OCI-LY3 (cell line): ENCODE data around the gene JOSD1.

Experiments
- H2AFZ ChIP-seq: fragments of 200-600, 300-600 bp; shearing (Covaris generic); 2 replicates; pipeline ENCODE4 v1.6.0; 2014; ENCODE audit warnings: antibody characterized with exemption, low read depth, low read length
- H3K27ac ChIP-seq: fragments of 200-600, 300-600 bp; sonication (generic); 2 replicates; pipeline ENCODE4 v1.5.1; 2014; ENCODE audit warnings: mild to moderate bottlenecking, low read length, moderate library complexity, mixed read lengths
- H3K27me3 ChIP-seq: fragments of 200-600, 300-600 bp; sonication (generic); 2 replicates; pipeline ENCODE4 v1.6.1; 2014; ENCODE audit warnings: low read depth, low read length, mixed read lengths
- H3K36me3 ChIP-seq: fragments of 200-600, 300-600 bp; sonication (generic); replicated peaks from 2 replicates; pipeline ENCODE3; 2014; ENCODE audit warnings: low read depth, low read length, mixed read lengths
- H3K4me1 ChIP-seq: fragments of 300-600, 200-600 bp; sonication (generic); 2 replicates; pipeline ENCODE4 v1.6.1; 2014; ENCODE audit warnings: low read length, mixed read lengths
- H3K4me2 ChIP-seq: fragments of 200-600, 300-600 bp; sonication (generic); 2 replicates; pipeline ENCODE4 v1.6.1; 2014; ENCODE audit warnings: low read length, mixed read lengths
- H3K4me3 ChIP-seq: fragments of 300-600, 200-600 bp; sonication (generic); 2 replicates; pipeline ENCODE4 v1.5.1; 2014; ENCODE audit warnings: antibody characterized with exemption, mild to moderate bottlenecking, low read length, moderate library complexity
- H3K79me2 ChIP-seq: fragments of 300-600, 200-600 bp; shearing (Covaris generic); 2 replicates; pipeline ENCODE4 v1.6.1; 2014; ENCODE audit warnings: mild to moderate bottlenecking, low read length, mixed read lengths
- H3K9ac ChIP-seq: fragments of 300-600, 200-600 bp; shearing (Covaris generic); 2 replicates; pipeline ENCODE4 v1.6.0; 2014; ENCODE audit warnings: mild to moderate bottlenecking, low read length, moderate library complexity
- H3K9me3 ChIP-seq: fragments of 200-600, 300-600 bp; shearing (Covaris generic); 2 replicates; pipeline ENCODE4 v1.6.1; 2014; ENCODE audit warnings: low read length, mixed read lengths; ENCODE audit not compliant: insufficient read depth
- H4K20me1 ChIP-seq: fragments of 200-600, 300-600 bp; sonication (generic); 2 replicates; pipeline ENCODE4 v1.6.1; 2016; ENCODE audit warnings: low read length, mixed read lengths; ENCODE audit not compliant: insufficient read depth
- EZH2phosphoT487 ChIP-seq: fragments of 200-600 bp; shearing (Covaris generic); IDR thresholded peaks from 2 replicates; pipeline ENCODE4 v1.6.1; 2018; ENCODE audit warnings: antibody characterized with exemption, mixed run types, low read depth
- TF ChIP-seq, protein P1 (sequence below): fragments of 200-600, 300-600 bp; sonication (generic); IDR thresholded peaks from 2 replicates; pipeline ENCODE4 v1.5.1; 2014; ENCODE audit warnings: antibody characterized with exemption, low read length, low read depth

JOSD1 gene

DNA sequence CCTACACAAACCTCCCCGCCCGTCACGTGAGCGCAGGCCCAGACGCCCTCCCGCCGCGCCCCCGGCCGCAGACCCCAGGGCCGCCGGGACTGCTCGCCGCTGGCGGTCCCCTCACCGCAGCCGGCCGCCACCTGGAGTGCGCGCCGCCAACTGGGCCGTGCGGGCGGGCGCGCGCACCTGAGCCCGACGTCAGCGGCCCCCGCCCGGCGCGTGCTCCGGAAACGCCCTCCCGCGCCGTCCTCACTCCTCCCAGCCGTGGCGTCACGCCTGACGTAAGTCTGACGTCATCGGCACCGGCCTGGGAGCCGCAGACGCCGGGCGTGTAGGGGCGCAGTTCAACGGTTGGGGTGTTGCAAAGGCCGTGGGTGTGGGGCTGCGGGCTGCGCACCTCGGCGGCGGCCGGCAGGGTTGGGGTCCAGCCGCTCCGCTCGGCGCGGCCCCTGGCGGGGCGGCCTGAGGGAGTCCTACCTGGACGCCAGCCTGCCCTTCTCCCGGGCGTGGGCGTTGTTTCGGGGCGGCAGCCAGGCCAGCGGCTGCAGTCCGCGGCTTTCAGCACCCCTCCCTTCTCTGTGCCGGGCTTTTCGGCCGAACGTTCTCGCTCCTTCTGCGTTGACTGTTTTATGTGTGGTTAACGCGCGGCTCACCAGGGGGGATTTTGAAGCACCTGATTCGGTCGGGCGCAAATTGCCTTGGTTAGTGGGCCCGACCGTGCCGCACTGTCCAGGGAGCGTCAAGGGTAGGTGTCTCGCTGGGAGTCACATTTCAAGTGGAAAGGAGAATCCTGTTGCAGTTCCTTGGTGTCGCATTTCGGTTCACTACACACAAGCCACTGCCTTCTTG, at the start of gene JOSD1:
JOSD1 (minus strand) TSS at position 155 of the 840 bp plus-strand sequence. CDS start 956 bp downstream, outside the sequence.
- H2AFZ ChIP-seq: peak within 1 kb of the TSS; percentile 93
- H3K36me3 ChIP-seq: peaks cover 15% of the 10 kb centered on the region
- no peaks in the 10 kb centered on the region for H3K9me3 ChIP-seq
- no peaks in the 10 kb centered on the region for H4K20me1 ChIP-seq
- peak within 1 kb of the TSS; percentile 96 for H3K4me2 ChIP-seq
- H3K27ac ChIP-seq: peak within 1 kb of the TSS; percentile 50
- no peak for TF ChIP-seq EZH2phosphoT487
- TF ChIP-seq, protein P1, sequence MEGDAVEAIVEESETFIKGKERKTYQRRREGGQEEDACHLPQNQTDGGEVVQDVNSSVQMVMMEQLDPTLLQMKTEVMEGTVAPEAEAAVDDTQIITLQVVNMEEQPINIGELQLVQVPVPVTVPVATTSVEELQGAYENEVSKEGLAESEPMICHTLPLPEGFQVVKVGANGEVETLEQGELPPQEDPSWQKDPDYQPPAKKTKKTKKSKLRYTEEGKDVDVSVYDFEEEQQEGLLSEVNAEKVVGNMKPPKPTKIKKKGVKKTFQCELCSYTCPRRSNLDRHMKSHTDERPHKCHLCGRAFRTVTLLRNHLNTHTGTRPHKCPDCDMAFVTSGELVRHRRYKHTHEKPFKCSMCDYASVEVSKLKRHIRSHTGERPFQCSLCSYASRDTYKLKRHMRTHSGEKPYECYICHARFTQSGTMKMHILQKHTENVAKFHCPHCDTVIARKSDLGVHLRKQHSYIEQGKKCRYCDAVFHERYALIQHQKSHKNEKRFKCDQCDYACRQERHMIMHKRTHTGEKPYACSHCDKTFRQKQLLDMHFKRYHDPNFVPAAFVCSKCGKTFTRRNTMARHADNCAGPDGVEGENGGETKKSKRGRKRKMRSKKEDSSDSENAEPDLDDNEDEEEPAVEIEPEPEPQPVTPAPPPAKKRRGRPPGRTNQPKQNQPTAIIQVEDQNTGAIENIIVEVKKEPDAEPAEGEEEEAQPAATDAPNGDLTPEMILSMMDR: no peak; the same call in 1 of the 2 replicates
- H3K9ac ChIP-seq: peak within 1 kb of the TSS; percentile 94
- peaks cover 24% of the 10 kb centered on the region for H3K4me1 ChIP-seq
- no peaks in the 10 kb centered on the region for H3K27me3 ChIP-seq
- peak within 1 kb of the TSS; percentile 92 for H3K4me3 ChIP-seq
- peaks cover 47% of the 10 kb centered on the region for H3K79me2 ChIP-seq

DNA sequence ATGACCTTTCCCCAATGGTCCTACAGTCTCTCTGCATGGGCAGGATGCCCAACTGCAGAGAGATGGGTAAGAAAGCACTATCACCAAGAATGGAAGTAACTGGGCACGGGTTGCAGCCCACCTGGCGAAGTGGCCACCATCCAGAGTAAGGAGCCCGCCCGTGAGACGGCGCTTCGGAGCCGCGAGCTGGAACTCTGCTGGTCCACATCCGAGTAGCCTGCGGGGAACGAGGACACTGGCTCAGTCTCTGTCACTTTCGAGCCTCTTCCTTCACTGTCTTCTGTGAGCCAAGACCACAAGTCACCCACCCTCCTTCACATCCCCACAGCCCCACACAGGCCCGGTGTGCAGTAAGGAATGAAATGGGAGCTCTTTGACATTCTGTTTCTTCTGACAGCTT, 49.4 kb upstream of the JOSD1 start:
- Histone ChIP-seq H3K9me3 (no peaks in the 10 kb centered on the region), H3K4me1 (peaks cover 21% of the 10 kb centered on the region), H3K79me2 (peaks cover 16% of the 10 kb centered on the region), H3K9ac (no peak overlapping the region), H3K36me3 (peaks cover 72% of the 10 kb centered on the region), H3K4me2 (no peak overlapping the region), H3K4me3 (no peak overlapping the region), H3K27me3 (no peaks in the 10 kb centered on the region), H2AFZ (no peak overlapping the region), H3K27ac (no peak overlapping the region), H4K20me1 (peaks cover 6% of the 10 kb centered on the region)
- TF ChIP-seq, protein P1: no peak
- no peak for TF ChIP-seq EZH2phosphoT487

DNA sequence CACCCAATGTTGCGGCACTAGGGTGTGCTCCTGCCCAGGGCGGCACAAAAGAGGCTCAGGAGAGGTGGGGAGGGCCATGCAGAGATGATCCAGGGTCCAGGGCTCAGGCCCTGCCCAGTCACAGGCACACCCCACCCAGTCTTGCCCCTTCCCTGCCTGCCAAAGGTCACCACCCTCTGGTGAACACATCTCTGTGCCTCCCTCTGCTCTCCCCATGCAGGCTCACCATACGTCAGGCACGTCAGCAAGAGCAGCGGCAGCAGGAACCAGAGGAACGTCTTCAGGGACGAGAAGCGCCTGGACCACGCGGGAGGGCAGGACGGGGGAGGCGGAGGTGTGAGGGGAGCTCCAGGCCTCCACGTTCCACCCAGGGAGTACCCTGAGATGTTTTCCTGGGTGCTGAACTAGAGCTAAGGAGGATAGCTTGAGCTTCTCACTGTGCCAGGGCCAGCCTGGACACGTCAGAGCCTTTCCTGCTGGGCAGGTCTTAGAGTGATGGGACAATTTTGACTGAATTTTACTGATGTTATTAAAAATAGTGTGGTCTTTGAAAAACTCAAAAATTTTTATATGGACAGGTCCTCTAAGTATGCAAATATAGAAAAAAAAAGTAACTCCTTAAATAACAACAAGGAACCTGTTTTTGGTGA, 47.9 kb upstream of the JOSD1 start:
- H3K79me2 ChIP-seq: peaks cover 3% of the 10 kb centered on the region

More for the DNA sequence above, 47.9 kb upstream of the JOSD1 start:
- H2AFZ ChIP-seq: no peak overlapping the region
- H3K9me3 ChIP-seq: no peaks in the 10 kb centered on the region
- no peaks in the 10 kb centered on the region for H3K27me3 ChIP-seq
- peaks cover 11% of the 10 kb centered on the region for H3K4me1 ChIP-seq
- H4K20me1 ChIP-seq: no peaks in the 10 kb centered on the region
- TF ChIP-seq EZH2phosphoT487: no peak
- TF ChIP-seq, protein P1: no peak
- no peak overlapping the region for H3K9ac ChIP-seq
- no peak overlapping the region for H3K27ac ChIP-seq
- H3K4me3 ChIP-seq: no peak overlapping the region
- no peak overlapping the region for H3K4me2 ChIP-seq
- H3K36me3 ChIP-seq: peaks cover 74% of the 10 kb centered on the region
